Stimulated activated CD8-positive, alpha-beta memory T cell treated with anti-CD3 and anti-CD28 coated beads, Interleukin-12 subunit alpha, Interleukin-12 subunit beta, amount 100 ng/mL, for 24 hours (primary cell): Measurements from ENCODE around the gene HMGXB4.
"Not testable (repeated sequence)": the region's sequence is repeated elsewhere in the genome, so short reads cannot be mapped to it uniquely, and the experiment has no call there.

Source experiments
- DNase-seq: peaks from one replicate; pipeline ENCODE4 v3.0.0-alpha.2; 2020; ENCODE audit errors: extremely low read depth

HMGXB4 gene

GRCh38 chr22:35257321-35258190 is at the start of gene HMGXB4:
HMGXB4 (plus strand) TSS chr22:35257493; CDS start chr22:35262391, 4,898 bp downstream.
- peak; percentile 68 for DNase-seq

DNA sequence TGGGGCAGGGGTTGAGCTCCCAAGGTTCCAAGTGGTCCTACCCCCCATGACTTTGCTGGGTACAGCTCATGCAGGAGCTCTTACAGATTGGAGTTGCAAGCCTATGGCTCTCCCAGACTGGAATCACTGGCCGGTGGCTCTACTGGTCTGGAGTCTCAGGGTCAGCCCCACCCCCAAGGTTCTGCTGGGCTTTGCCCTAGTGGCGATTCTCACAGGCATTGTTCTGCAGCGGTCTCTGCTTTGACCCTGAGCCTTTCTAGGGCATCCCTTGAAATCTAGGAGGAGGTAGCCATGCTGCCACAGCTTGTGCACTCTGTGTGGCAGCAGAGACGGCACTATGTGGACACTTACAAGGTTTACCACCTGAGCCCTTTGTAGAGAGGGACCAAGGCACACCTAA is 49.3 kb upstream of the HMGXB4 start:
- no peak for DNase-seq

DNA sequence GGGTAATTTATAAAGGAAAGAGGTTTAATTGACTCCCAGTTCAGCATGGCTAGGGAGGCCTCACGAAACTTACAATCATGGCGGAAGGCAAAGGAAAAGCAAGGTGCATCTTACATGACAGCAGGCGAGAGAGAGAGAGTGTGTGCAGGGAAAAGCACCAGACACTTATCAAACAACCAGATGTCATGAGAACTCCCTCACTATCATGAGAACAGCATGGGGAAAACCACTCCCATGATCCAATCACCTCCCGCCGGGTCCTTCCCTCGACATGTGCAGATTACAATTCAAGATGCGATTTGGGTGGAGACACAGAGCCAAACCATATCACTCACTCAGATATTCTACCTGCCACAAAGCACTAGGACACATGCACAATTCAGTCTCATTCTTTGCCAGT is 48.1 kb upstream of the HMGXB4 start:
- no peak for DNase-seq

- DNase-seq = no peak
Observed at GRCh38 chr22:35212009-35212408, 45.3 kb upstream of the HMGXB4 start.

GRCh38 chr22:35212996-35213395 is 44.3 kb upstream of the HMGXB4 start:
- no peak for DNase-seq

DNA sequence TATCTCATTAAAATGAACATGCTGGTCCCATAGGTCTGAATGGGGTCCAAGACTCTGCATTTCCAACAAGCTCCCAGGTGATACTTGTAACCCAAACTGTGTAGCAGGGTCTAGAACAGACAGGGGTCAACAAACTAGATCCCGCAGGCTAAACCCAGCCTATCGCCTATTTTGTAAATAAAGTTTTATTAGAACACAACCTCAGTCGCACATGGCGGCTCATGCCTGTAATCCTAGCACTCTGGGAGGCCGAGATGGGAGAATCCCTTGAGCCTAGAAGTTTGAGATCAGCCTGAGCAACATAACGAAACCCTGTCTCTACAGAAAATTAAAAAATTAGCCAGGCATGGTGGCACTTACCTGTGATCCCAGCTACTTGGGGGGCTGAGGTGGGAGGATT is 42.3 kb upstream of the HMGXB4 start:
- DNase-seq = no peak

- no peak for DNase-seq
Observed at GRCh38 chr22:35215993-35216392, 41.3 kb upstream of the HMGXB4 start.

DNA sequence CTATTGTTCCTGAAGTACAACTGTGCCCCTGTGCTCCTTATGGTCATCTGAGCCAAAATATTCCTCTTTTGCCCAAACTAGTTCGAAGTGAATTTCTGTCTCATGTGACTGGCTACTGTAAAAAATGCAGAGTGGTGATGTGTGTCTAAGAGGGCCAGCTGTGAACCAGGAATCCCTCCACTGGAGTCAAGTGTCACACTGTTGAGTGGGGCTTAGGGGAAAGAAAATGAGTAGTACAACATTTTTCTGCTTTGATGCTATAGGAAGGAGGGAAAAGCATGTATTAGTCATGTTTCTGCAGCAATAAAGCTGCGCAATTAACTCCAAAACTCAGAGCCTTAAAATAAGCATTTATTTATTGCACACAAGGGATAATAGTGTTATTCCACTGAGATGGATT is 39.8 kb upstream of the HMGXB4 start:
- DNase-seq = no peak

- DNase-seq = no peak
Observed at GRCh38 chr22:35218079-35218478, 39.2 kb upstream of the HMGXB4 start.

DNA sequence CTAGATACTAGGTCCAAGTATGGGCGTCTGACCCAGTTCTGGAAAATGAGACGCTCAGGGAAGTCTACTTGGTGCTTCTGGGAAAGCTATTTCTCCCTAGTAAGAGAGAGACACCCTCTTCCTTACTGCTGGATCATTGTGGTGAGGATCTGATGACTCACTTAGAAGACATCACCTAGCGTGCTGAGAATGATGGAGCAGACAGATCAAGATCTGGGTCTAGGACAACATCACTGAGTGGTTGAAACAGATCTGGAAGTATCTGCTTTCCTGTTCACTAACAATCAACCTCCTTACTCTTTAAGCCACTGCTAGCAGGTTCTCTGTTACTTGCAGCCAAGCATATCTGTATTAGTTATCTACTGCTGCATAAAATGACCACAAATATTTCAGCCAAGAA is 38.3 kb upstream of the HMGXB4 start:
- DNase-seq = no peak

DNA sequence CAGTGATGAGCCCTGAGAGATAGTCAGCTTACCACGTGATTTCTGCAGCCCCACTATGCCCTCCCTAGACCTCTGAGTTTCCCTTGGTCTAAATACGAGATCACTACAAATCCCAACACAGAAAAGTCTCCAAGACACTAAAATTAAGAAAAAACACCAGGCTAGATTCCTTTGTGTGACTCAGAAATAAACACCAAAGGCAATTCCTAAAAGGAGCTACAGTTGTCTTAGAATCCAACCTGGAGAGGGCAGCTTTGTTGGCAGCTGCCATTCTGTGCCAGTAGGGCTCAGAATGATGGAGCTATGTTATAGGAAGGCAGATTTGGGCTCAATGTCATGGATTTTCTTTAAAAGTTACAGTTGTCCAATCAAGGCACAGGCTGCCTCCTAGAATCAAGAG is 37.1 kb upstream of the HMGXB4 start:
- no peak for DNase-seq

DNA sequence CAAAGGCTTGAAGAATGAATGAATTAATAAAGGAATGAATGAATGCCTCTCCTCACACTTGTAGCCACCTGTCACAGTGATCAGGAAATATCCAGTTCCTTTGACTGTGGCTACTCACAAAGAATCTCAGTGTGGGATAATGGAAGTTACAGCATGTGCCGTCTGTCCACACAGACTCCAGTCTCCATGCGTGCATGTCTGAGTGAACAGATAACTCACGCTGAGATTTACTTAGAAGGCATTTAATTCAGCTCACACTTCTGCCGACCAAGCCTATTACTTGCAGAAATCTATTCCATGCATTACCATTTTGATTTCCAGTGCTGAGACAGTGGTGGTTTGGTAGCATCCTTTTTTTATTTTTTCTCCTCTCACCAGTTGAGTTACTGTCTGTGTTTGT is 32.3 kb upstream of the HMGXB4 start:
- no peak for DNase-seq

DNA sequence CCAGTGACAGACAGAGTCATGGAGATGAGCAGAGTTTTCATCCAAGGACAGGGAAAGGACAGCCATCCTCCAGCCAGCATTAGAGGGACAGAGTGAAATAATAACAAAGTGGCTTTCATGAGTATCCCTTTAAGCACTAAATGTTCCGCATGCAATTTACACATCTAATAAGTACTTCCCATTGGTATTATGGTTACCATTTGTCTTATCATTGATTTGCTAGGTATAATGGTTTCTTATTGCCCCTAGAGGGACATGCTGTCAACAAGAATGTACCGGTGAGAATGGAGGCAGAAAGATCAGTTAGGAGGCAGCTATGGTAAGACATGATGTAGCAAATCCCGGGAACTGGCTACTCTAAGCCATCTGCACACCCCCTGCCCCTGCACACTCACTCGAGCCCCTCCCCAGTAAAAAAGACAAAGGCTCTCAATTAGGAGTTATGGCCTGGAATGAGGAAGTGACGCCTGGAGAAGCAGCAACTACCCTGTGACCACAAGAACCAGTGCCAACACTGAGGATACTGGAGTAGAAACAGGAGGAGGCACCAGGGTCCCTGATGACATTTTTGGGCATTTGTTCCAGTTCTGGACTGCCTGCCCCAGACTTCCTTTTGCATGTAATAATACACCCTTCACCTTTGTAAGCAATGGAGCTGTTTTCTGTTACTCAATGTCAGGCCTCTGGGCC is 30.2 kb upstream of the HMGXB4 start:
- no peak for DNase-seq

- DNase-seq = no peak
Observed at GRCh38 chr22:35229865-35230264, 27.4 kb upstream of the HMGXB4 start.

- no peak for DNase-seq
Observed at GRCh38 chr22:35230417-35230816, 26.9 kb upstream of the HMGXB4 start.

- no peak for DNase-seq
Observed at GRCh38 chr22:35230839-35231584, 26.3 kb upstream of the HMGXB4 start.

- peak; percentile 21 for DNase-seq
Observed at GRCh38 chr22:35231585-35232084, 25.7 kb upstream of the HMGXB4 start.

GRCh38 chr22:35238749-35239148 is 18.5 kb upstream of the HMGXB4 start:
- not testable (repeated sequence) for DNase-seq

GRCh38 chr22:35244507-35244906 is 12.8 kb upstream of the HMGXB4 start:
- not testable (repeated sequence) for DNase-seq

GRCh38 chr22:35250156-35250555 is 7.1 kb upstream of the HMGXB4 start:
- DNase-seq = no peak

DNA sequence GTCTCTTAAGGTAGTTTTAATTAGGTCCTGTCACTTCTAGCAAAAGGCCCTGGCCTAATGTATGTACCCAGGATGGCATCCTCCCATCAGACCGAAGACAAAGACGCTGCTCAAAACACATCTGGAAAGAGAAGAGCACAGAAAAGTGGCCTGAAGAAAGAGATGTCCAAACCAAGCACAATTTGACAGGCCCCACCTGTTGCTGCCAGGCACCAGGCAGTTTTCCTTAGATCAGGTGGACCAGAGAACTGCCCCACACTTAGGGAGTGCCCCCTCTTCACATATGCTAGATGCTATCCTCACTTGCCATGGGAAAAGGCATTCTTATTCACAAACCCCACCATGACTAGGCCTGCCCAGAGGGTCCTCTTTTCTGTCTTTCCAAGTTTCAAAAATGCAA is 3.3 kb upstream of the HMGXB4 start:
- DNase-seq = no peak

DNA sequence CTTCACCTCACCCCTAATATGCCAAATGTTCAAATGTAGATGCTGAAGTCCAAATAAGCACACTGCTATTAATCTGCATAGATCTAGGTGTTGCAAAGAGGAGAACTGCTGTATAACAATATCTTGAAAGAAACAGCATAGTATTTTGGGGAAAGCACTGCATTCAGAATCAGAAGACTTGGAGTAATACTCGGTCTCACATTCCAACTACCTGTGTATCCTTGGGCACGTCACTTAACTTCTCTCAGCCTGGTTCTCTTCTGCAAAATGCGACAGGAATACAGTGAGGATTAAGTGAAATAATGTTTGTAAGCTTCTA is 332 bp upstream of the HMGXB4 start:
- no peak for DNase-seq
